Spleen (tissue), 7 donors: ENCODE results near the gene CNDP2.

ENCODE experiments used
- POLR2A ChIP-seq, 3 donors: fragments of 450-650 bp; IDR thresholded peaks; one replicate each; pipeline ENCODE4 v1.5.1; 2017; ENCODE audit warnings: antibody characterized with exemption in 3 of 3, mild to moderate bottlenecking in 1 of 3
- POLR2AphosphoS5 ChIP-seq, 3 donors: sonication (generic); formaldehyde crosslinking; IDR thresholded peaks; one replicate each; pipeline ENCODE4 v1.5.1; 2017; ENCODE audit warnings: antibody characterized with exemption in 3 of 3
- TF ChIP-seq, protein P1 (sequence below), 11 experiments: fragments of 200-600 bp in 7 of 11; fragments of 450-650 bp in 4 of 11; sonication (generic) in 4 of 11; IDR thresholded peaks in 8 of 11; conservative IDR thresholded peaks in 3 of 11; 1 replicate in 7 of 11; 2 replicates in 4 of 11; pipeline versions ENCODE4 v1.4.0 to v1.8.0; 2016 to 2021; ENCODE audit warnings: antibody characterized with exemption in 11 of 11, inconsistent platforms in 4 of 11, mild to moderate bottlenecking in 1 of 11
- donor health status: DM: no; HTN: no; CAD: no; lungs with moderate emphysema.
- donor health status: DM: no; HTN: no; CAD: no.
- donor health status: DM: no; HTN: no; CAD: no.

DNA sequence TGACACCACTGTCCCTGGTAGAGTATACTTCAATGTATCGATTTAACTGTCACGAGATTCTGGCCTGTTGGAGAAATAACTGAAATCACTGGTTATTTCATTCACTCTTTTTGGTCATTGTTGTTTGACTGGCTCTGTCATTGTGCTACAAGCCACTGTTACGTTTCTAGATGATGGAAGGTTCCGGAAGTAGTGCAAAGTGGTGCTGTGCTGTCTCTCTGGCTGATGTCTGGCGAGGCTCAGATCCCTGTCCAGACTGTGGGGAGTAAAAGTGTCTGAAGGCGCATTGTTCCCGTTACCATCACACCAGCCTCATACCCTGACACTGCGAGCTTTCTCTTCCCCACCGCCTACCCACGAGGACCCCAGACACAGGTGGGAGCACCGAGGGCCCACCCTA lies 49.8 kb downstream of the CNDP2 start:
- TF ChIP-seq POLR2AphosphoS5 (IDR thresholded peaks at IDR 0.05) (no peak), POLR2A (IDR thresholded peaks at IDR 0.05) (no peak)
- TF ChIP-seq, protein P1, sequence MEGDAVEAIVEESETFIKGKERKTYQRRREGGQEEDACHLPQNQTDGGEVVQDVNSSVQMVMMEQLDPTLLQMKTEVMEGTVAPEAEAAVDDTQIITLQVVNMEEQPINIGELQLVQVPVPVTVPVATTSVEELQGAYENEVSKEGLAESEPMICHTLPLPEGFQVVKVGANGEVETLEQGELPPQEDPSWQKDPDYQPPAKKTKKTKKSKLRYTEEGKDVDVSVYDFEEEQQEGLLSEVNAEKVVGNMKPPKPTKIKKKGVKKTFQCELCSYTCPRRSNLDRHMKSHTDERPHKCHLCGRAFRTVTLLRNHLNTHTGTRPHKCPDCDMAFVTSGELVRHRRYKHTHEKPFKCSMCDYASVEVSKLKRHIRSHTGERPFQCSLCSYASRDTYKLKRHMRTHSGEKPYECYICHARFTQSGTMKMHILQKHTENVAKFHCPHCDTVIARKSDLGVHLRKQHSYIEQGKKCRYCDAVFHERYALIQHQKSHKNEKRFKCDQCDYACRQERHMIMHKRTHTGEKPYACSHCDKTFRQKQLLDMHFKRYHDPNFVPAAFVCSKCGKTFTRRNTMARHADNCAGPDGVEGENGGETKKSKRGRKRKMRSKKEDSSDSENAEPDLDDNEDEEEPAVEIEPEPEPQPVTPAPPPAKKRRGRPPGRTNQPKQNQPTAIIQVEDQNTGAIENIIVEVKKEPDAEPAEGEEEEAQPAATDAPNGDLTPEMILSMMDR (IDR thresholded peaks at IDR 0.05 in 8 of 11, conservative IDR thresholded peaks at IDR 0.05 in 3 of 11), result no peak
